Endothelial cell of umbilical vein (primary cell): Measurements from ENCODE around the gene LILRB3. TPM values are rescaled to one million over a fixed set of nuclear protein-coding genes. Genes with fewer than 3 reads are reported as not detected.

Experiments
- BruUV-seq: library from RNA; stranded (reverse); fragments of 400-500 nt; replicated peaks from 2 replicates; lab custom pipeline; 2021; lab: Mats Ljungman, UMichigan
- CTCF ChIA-PET: fragments of 300-600, 350-600 bp; sonication (Branson Sonifier 250); formaldehyde crosslinking; loops from one replicate; lab custom pipeline; 2021; ENCODE audit warnings: antibody characterized with exemption, inconsistent platforms; lab: Charles Lee
- POLR2A ChIA-PET: fragments of 300-600, 350-600 bp; sonication (Branson Sonifier 250); formaldehyde crosslinking; loops from one replicate; lab custom pipeline; 2021; ENCODE audit warnings: antibody characterized with exemption, inconsistent platforms; lab: Charles Lee
- DNase-seq: peaks from one replicate; pipeline ENCODE4 v3.0.0-alpha.2; 2011; ENCODE audit warnings: low read depth, low spot score
- FAIRE-seq: peaks from 2 replicates; lab custom pipeline; 2011; peaks lifted over from hg19 to GRCh38; lab: Jason Lieb, UNC
- H2AFZ ChIP-seq: 2 replicates; pipeline ENCODE4 v1.6.0; 2012; ENCODE audit warnings: low read depth, low read length, control low read depth, inconsistent platforms
- H3K27ac ChIP-seq: 2 replicates; pipeline ENCODE4 v1.5.1; 2011; ENCODE audit warnings: low read depth, mild to moderate bottlenecking, control low read depth, low read length, moderate library complexity; ENCODE audit not compliant: insufficient read depth
- H3K27me3 ChIP-seq, 2 experiments: 2 replicates each; pipeline versions ENCODE4 v1.6.0 to v1.6.1; 2011; ENCODE audit warnings: low read length in 2 of 2, mixed read lengths in 1 of 2; ENCODE audit not compliant: control insufficient read depth in 2 of 2, insufficient read depth in 2 of 2
- H3K36me3 ChIP-seq, 2 experiments: 2 replicates in 1 of 2; 3 replicates in 1 of 2; pipeline ENCODE4 v1.5.1; 2011; ENCODE audit warnings: low read length in 2 of 2, mild to moderate bottlenecking in 1 of 2, moderate library complexity in 1 of 2; ENCODE audit not compliant: control insufficient read depth in 2 of 2, insufficient read depth in 2 of 2; ENCODE audit errors: extremely low read depth in 1 of 2
- H3K4me1 ChIP-seq: 3 replicates; pipeline ENCODE4 v1.5.1; 2011; ENCODE audit warnings: mild to moderate bottlenecking, low read length; ENCODE audit not compliant: control insufficient read depth, insufficient read depth; ENCODE audit errors: extremely low read depth
- H3K4me2 ChIP-seq: 2 replicates; pipeline ENCODE4 v1.6.1; 2011; ENCODE audit warnings: low read length, control low read depth, mixed read lengths; ENCODE audit not compliant: insufficient read depth
- H3K4me3 ChIP-seq, 3 experiments: fragments of 200-600 bp in 1 of 3; sonication (generic), shearing (Covaris generic) in 1 of 3; replicated peaks in 1 of 3; 2 replicates each; pipeline ENCODE4 v1.5.1; 2011 to 2016; ENCODE audit warnings: control low read depth in 3 of 3, low read length in 3 of 3, mild to moderate bottlenecking in 2 of 3, inconsistent platforms in 1 of 3, low read depth in 1 of 3, moderate library complexity in 1 of 3; ENCODE audit not compliant: insufficient read depth in 1 of 3
- H3K79me2 ChIP-seq: 2 replicates; pipeline ENCODE4 v1.6.0; 2012; ENCODE audit warnings: low read length, inconsistent platforms; ENCODE audit not compliant: control insufficient read depth, insufficient read depth
- H3K9ac ChIP-seq: replicated peaks from 2 replicates; pipeline ENCODE3; 2011; ENCODE audit warnings: low read length, control low read depth; ENCODE audit not compliant: insufficient read depth; ENCODE audit errors: extremely low read depth
- H3K9me1 ChIP-seq: replicated peaks from 3 replicates; pipeline ENCODE4 v1.6.0; 2011; ENCODE audit warnings: mild to moderate bottlenecking, low read length; ENCODE audit not compliant: control insufficient read depth, insufficient read depth; ENCODE audit errors: extremely low read depth
- H3K9me3 ChIP-seq: replicated peaks from 2 replicates; pipeline ENCODE4 v1.5.1; 2012; ENCODE audit warnings: low read length, inconsistent platforms; ENCODE audit not compliant: control insufficient read depth, insufficient read depth
- H4K20me1 ChIP-seq: replicated peaks from 2 replicates; pipeline ENCODE3; 2011; ENCODE audit warnings: mild to moderate bottlenecking, low read length; ENCODE audit not compliant: control insufficient read depth, insufficient read depth; ENCODE audit errors: extremely low read depth
- EZH2 ChIP-seq: IDR thresholded peaks from 2 replicates; pipeline ENCODE4 v1.6.1; 2012; ENCODE audit warnings: borderline replicate concordance, low read depth, mild to moderate bottlenecking, moderate library complexity, low read length, inconsistent platforms; ENCODE audit not compliant: severe bottlenecking
- FOS ChIP-seq: IDR thresholded peaks from 2 replicates; pipeline ENCODE4 v1.6.1; 2011; ENCODE audit warnings: mild to moderate bottlenecking, low read length, moderate library complexity, borderline replicate concordance; ENCODE audit not compliant: insufficient read depth
- GATA2 ChIP-seq: IDR thresholded peaks from 2 replicates; pipeline ENCODE4 v1.7.0; 2011; ENCODE audit warnings: low read depth, mild to moderate bottlenecking, moderate library complexity, mixed read lengths, low read length; ENCODE audit not compliant: insufficient read length, insufficient read depth
- MAX ChIP-seq: IDR thresholded peaks from 2 replicates; pipeline ENCODE4 v1.6.1; 2011; ENCODE audit not compliant: insufficient read depth, insufficient read length
- MYC ChIP-seq: IDR thresholded peaks from one replicate; pipeline ENCODE4 v1.6.1; 2011; ENCODE audit warnings: mild to moderate bottlenecking, low read depth, low read length
- POLR2A ChIP-seq: IDR thresholded peaks from 2 replicates; pipeline ENCODE4 v1.6.1; 2012; ENCODE audit warnings: low read depth, mild to moderate bottlenecking, control low read depth, low read length
- POLR2AphosphoS5 ChIP-seq: IDR thresholded peaks from 2 replicates; pipeline ENCODE4 v1.6.1; 2012; ENCODE audit warnings: low read depth, mild to moderate bottlenecking, control low read depth, low read length, moderate library complexity; ENCODE audit not compliant: insufficient read depth
- dilution Hi-C: fragments of 300-500 bp; cut with MboI; formaldehyde crosslinking; loops from one replicate; pipeline ENCODE4 v1.15.0; 2019; ENCODE audit warnings: low sequenced_read_pairs; ENCODE audit not compliant: extremely low pct_ligation_motif_present
- intact Hi-C: fragments of 100-400 bp; cut with micrococcal nuclease; formaldehyde crosslinking; loops from one replicate; pipeline ENCODE4 v1.10.0; 2022
- polyA plus RNA-seq, 4 experiments: library from polyadenylated mRNA; depleted of rRNA in 3 of 4; stranded (reverse) in 3 of 4; unstranded in 1 of 4; fragments of >200 nt; gene quantifications; 2 replicates each; pipeline versions ENCODE4 v1.2.1 to v1.2.3, GENCODE V29; 2011 to 2012; ENCODE audit warnings: missing spikeins in 1 of 4
- total RNA-seq: library from RNA; stranded (reverse); gene quantifications from 2 replicates; pipeline ENCODE4 v1.2.3, GENCODE V29; 2021

Gene LILRB3
- total and polyA plus RNA-seq, 2 donors (not counting 3 experiments of a cell fraction or from before 2014, with no cell fraction given): not detected

DNA sequence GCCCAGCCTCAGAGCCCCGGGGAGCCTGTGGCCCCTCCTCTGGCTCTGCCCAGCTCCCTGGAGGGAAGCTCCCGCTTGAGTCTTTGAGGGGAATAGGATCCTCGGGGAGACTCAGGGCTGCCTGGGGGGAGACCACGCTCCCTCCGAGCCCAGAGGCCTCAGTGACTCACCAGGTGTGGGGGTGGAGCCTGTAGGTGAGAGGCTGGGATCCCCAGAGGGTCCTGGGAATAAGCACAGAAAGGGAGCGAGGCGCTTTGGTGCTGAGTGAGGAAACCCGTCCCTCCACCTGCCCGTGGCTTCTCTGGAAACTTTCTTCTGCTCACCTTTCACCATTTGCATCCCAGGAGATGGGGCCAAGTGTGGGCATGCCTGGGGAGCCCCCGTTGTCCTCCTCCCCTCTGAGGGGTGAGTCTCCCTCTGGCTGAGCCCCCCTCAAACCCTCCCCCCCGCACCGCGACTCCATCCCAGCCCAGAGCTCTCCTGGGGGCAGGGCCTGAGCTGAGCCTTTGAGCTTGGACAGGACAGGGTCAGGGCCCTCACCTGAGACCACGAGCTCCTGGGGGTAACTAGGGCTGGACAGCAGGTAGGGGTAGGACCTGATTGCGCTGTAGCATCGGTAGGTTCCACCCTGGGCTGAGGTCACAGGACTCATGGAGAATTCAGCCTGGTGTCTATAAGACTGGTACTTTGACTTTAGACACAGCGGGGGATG is 31.5 kb upstream of the LILRB3 start:
- H3K79me2 ChIP-seq: no peaks in the 10 kb centered on the region
- POLR2A ChIA-PET: no interaction called here
- H3K4me2 ChIP-seq: no peak overlapping the region
- dilution Hi-C loops (no loop called here), intact Hi-C loops (no loop called here)
- FAIRE-seq (no peak), DNase-seq (no peak)
- H4K20me1 ChIP-seq: no peaks in the 10 kb centered on the region
- CTCF ChIA-PET: interaction anchor here (2.5 kb wide), 1 partner anchor 11 kb away, joined by 15 read pairs; no protein-coding TSS in a partner anchor
- H3K9me3 ChIP-seq: no peaks in the 10 kb centered on the region
- TF ChIP-seq FOS (no peak), MAX (no peak), GATA2 (no peak), POLR2A (no peak), EZH2 (no peak), MYC (no peak), POLR2AphosphoS5 (no peak)
- no peak overlapping the region for H2AFZ ChIP-seq
- no peaks in the 10 kb centered on the region for H3K36me3 ChIP-seq
- no TSS peak for BruUV-seq
- no peak overlapping the region for H3K27ac ChIP-seq
- H3K9me1 ChIP-seq: no peaks in the 10 kb centered on the region
- H3K27me3 ChIP-seq: peaks cover 0 to 2% of the 10 kb centered on the region in 2 experiments
- peaks cover 4% of the 10 kb centered on the region for H3K4me1 ChIP-seq
- no peak overlapping the region for H3K4me3 ChIP-seq
- H3K9ac ChIP-seq: no peak overlapping the region
